Astrocyte of the spinal cord (primary cell): ENCODE data around the gene NANOS3.

Experiments used
- DNase-seq: peaks from one replicate; pipeline ENCODE4 v3.0.0; 2011; ENCODE audit warnings: low read depth, low spot score
- H3K4me3 ChIP-seq: 2 replicates; pipeline ENCODE4 v1.5.1; 2011; ENCODE audit warnings: low read depth, mild to moderate bottlenecking, low read length, moderate library complexity
- in situ Hi-C: cut with HindIII; loops from 2 replicates; pipeline ENCODE4 v1.10.0; 2017; ENCODE audit warnings: low sequenced_read_pairs
- TF ChIP-seq, protein P1 (sequence below): IDR thresholded peaks from 2 replicates; pipeline ENCODE4 v1.5.1; 2012; ENCODE audit warnings: low read depth, mild to moderate bottlenecking, low read length, inconsistent platforms

The NANOS3 gene

GRCh38 chr19:13865571-13866462, 11.1 kb upstream of the NANOS3 start:
- no peak for DNase-seq

DNA sequence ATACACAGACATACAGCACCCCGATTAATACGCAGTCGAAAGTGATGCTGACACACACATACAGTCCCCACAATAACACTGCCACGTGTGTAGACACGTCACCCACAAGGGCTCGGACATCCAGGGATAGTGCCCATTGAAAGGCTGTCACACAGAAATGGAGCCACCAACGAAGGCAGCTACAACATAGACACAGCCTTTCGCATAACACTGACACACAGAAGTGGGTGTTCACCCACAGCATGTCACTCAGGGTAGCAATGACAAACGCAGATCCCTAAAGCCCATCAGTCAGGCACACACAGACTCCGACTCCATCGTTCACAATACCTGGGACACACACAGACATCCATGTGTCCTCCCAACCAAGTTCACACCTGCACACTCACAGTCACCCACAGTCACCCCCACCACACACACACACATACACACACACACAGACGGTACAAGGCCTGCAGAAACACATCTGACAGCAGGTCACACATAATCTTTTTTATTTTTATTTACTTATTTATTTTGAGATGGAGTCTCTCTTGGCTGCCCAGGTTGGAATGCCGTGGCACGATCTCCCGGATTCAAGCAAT, 10.4 kb upstream of the NANOS3 start:
- DNase-seq = no peak

More at GRCh38 chr19:13865571-13866462, 11.1 kb upstream of the NANOS3 start:
- TF ChIP-seq, protein P1, sequence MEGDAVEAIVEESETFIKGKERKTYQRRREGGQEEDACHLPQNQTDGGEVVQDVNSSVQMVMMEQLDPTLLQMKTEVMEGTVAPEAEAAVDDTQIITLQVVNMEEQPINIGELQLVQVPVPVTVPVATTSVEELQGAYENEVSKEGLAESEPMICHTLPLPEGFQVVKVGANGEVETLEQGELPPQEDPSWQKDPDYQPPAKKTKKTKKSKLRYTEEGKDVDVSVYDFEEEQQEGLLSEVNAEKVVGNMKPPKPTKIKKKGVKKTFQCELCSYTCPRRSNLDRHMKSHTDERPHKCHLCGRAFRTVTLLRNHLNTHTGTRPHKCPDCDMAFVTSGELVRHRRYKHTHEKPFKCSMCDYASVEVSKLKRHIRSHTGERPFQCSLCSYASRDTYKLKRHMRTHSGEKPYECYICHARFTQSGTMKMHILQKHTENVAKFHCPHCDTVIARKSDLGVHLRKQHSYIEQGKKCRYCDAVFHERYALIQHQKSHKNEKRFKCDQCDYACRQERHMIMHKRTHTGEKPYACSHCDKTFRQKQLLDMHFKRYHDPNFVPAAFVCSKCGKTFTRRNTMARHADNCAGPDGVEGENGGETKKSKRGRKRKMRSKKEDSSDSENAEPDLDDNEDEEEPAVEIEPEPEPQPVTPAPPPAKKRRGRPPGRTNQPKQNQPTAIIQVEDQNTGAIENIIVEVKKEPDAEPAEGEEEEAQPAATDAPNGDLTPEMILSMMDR = no peak
- in situ Hi-C loops = no loop called here
- H3K4me3 ChIP-seq = peak overlapping the region; percentile 54

DNA sequence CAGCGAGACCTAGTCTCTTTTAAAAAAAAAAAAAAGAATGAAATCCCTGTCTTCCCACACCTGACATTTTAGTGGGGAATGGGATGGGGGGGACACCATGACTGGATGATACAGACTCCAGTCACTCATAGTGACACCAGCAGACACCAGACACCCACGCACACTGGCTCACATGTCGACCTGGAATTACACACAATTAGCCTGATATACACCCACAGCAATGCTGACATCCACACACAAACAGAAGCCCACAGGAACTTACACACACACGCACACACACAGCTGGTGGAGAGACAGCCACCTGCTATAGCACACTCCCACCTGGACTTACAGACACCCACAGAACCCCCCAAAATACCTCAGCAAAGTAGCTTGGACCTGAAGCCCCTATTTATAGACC, 8.3 kb upstream of the NANOS3 start:
- no peak for DNase-seq
- H3K4me3 ChIP-seq = no peak overlapping the region
- TF ChIP-seq, protein P1 = no peak
- in situ Hi-C loops = no loop called here

More for the DNA sequence above, 10.4 kb upstream of the NANOS3 start:
- TF ChIP-seq, protein P1 = no peak
- H3K4me3 ChIP-seq = peak overlapping the region; percentile 54
- in situ Hi-C loops = no loop called here

GRCh38 chr19:13869281-13869680, 7.7 kb upstream of the NANOS3 start:
- no peak overlapping the region for H3K4me3 ChIP-seq
- TF ChIP-seq, protein P1 = no peak
- in situ Hi-C loops = no loop called here
- no peak for DNase-seq

- H3K4me3 ChIP-seq = no peak overlapping the region
- in situ Hi-C loops = no loop called here
- no peak for DNase-seq
- TF ChIP-seq, protein P1 = no peak
Measured at GRCh38 chr19:13870873-13871272, 6.1 kb upstream of the NANOS3 start.

DNA sequence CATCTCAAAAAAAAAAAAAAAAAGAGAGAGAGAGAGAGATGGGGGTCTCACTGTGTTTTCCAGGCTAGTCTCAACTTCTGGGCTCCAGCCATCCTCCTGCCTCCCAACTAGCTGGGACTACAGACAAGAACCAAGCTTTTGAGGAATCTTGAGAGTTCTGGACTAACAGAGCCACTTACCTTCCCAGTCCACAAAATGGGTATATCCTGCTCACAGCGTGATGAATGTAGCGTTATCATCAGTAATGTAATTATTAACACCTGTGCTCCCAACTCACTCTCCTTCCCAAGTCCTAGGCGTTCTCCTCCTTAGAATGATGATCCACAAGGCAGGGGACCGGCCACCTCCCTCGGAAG, 4.6 kb upstream of the NANOS3 start:
- TF ChIP-seq, protein P1 = no peak
- H3K4me3 ChIP-seq = no peak overlapping the region
- in situ Hi-C loops = no loop called here
- DNase-seq = no peak
